SK-N-SH treated with all-trans-retinoic acid at 6 μM for 48 hours (cell line): Measurements from ENCODE around the gene BICRAL.

Source experiments
- ATAC-seq: fragments of 200-7000 bp; cut with Tn5 transposase; 3 replicates; pipeline ENCODE4 v1.9.1; 2020; ENCODE audit warnings: mild to moderate bottlenecking, moderate library complexity
- ARNTL ChIP-seq: fragments of 450-650 bp; formaldehyde crosslinking; IDR thresholded peaks from 2 replicates; pipeline ENCODE4 v1.5.0; 2020; ENCODE audit warnings: low read depth, mild to moderate bottlenecking, moderate library complexity, borderline replicate concordance
- BACH2 ChIP-seq: fragments of 250-450 bp; sonication (Bioruptor Pico); IDR thresholded peaks from 2 replicates; pipeline ENCODE4 v1.9.0; 2021; ENCODE audit warnings: mild to moderate bottlenecking, borderline replicate concordance
- CREB5 ChIP-seq: fragments of 250-450 bp; sonication (Bioruptor Pico); IDR thresholded peaks from 2 replicates; pipeline ENCODE4 v1.5.1; 2020; ENCODE audit warnings: low read depth, mild to moderate bottlenecking, moderate library complexity
- CSDC2 ChIP-seq: fragments of 250-450 bp; sonication (Bioruptor Pico); IDR thresholded peaks from 2 replicates; pipeline ENCODE4 v1.5.0; 2020; ENCODE audit warnings: mild to moderate bottlenecking, moderate library complexity
- ESRRG ChIP-seq: fragments of 250-450 bp; sonication (Bioruptor Pico); IDR thresholded peaks from 2 replicates; pipeline ENCODE4 v1.6.1; 2021; ENCODE audit warnings: mild to moderate bottlenecking
- GLIS3 ChIP-seq: fragments of 250-450 bp; sonication (Bioruptor Pico); IDR thresholded peaks from 2 replicates; pipeline ENCODE4 v1.5.0; 2020; ENCODE audit warnings: mild to moderate bottlenecking, moderate library complexity
- ISL1 ChIP-seq: fragments of 250-450 bp; sonication (Bioruptor Pico); IDR thresholded peaks from 2 replicates; pipeline ENCODE4 v2.1.2; 2022; ENCODE audit warnings: mild to moderate bottlenecking, moderate library complexity
- PATZ1 ChIP-seq: fragments of 250-450 bp; sonication (Bioruptor Pico); IDR thresholded peaks from 2 replicates; pipeline ENCODE4 v1.8.0; 2020; ENCODE audit warnings: mild to moderate bottlenecking, moderate library complexity, borderline replicate concordance
- PPARA ChIP-seq: fragments of 250-450 bp; sonication (Bioruptor Pico); IDR thresholded peaks from 2 replicates; pipeline ENCODE4 v1.5.0; 2020; ENCODE audit warnings: mild to moderate bottlenecking, borderline replicate concordance
- SNAI2 ChIP-seq: fragments of 250-450 bp; sonication (Bioruptor Pico); IDR thresholded peaks from 2 replicates; pipeline ENCODE4 v1.5.0; 2020; ENCODE audit warnings: mild to moderate bottlenecking, moderate library complexity
- TCF4 ChIP-seq: fragments of 250-450 bp; sonication (Bioruptor Pico); IDR thresholded peaks from 2 replicates; pipeline ENCODE4 v1.8.0; 2021; ENCODE audit warnings: mild to moderate bottlenecking, moderate library complexity, borderline replicate concordance
- TOX ChIP-seq: fragments of 250-450 bp; sonication (Bioruptor Pico); IDR thresholded peaks from 2 replicates; pipeline ENCODE4 v1.8.0; 2021; ENCODE audit warnings: mild to moderate bottlenecking, moderate library complexity, borderline replicate concordance
- TSHZ2 ChIP-seq: fragments of 250-450 bp; sonication (Bioruptor Pico); IDR thresholded peaks from 2 replicates; pipeline ENCODE4 v1.5.0; 2020; ENCODE audit warnings: mild to moderate bottlenecking, moderate library complexity
- ZC3H10 ChIP-seq: fragments of 250-450 bp; sonication (Bioruptor Pico); IDR thresholded peaks from 2 replicates; pipeline ENCODE4 v1.5.1; 2021; ENCODE audit warnings: mild to moderate bottlenecking, moderate library complexity
- ZFP3 ChIP-seq: fragments of 250-450 bp; sonication (Bioruptor Pico); IDR thresholded peaks from 2 replicates; pipeline ENCODE4 v1.5.0; 2020; ENCODE audit warnings: mild to moderate bottlenecking, moderate library complexity
- ZNF70 ChIP-seq: fragments of 450-650 bp; formaldehyde crosslinking; IDR thresholded peaks from 2 replicates; pipeline ENCODE4 v1.5.0; 2020; ENCODE audit warnings: mild to moderate bottlenecking, moderate library complexity

BICRAL gene

GRCh38 chr6:42782689-42783176 lies 881 bp downstream of the BICRAL start:
- TF ChIP-seq PPARA (no peak), TCF4 (CRISPR knock-in tag) (no peak), SNAI2 (no peak), TOX (CRISPR knock-in tag) (no peak), ZC3H10 (CRISPR knock-in tag) (0 out of 2 replicates have a peak, but pooled peaks have one; percentile 23), TSHZ2 (CRISPR knock-in tag) (no peak), ZFP3 (CRISPR knock-in tag) (no peak), ESRRG (CRISPR knock-in tag) (no peak), ZNF70 (CRISPR knock-in tag) (no peak), CREB5 (CRISPR knock-in tag) (no peak), BACH2 (no peak), ARNTL (no peak), PATZ1 (CRISPR knock-in tag) (peak; percentile 87; the same call in 1 of the 2 replicates), GLIS3 (CRISPR knock-in tag) (no peak)
- ATAC-seq, result peak; percentile 70

- ATAC-seq, result peak; percentile 65
- TF ChIP-seq TCF4 (CRISPR knock-in tag) (no peak), TSHZ2 (CRISPR knock-in tag) (0 out of 2 replicates have a peak, but pooled peaks have one; percentile 16), PATZ1 (CRISPR knock-in tag) (peak; percentile 22; the same call in 1 of the 2 replicates), ESRRG (CRISPR knock-in tag) (no peak), GLIS3 (CRISPR knock-in tag) (peak; percentile 14; the same call in 1 of the 2 replicates), ZFP3 (CRISPR knock-in tag) (0 out of 2 replicates have a peak, but pooled peaks have one; percentile 17), CSDC2 (CRISPR knock-in tag) (peak; percentile 10; the same call in 1 of the 2 replicates), ISL1 (no peak)
- TF ChIP-seq, all 23 proteins: peak for 5
Measured at GRCh38 chr6:42783177-42783875, 1.5 kb downstream of the BICRAL start.
